HepG2 (cell line): ENCODE measurements around the gene IGFLR1. TPM values are rescaled to one million over a fixed set of nuclear protein-coding genes. Genes with fewer than 3 reads are reported as not detected.

Source experiments
- ATAC-seq: fragments of 200-7000 bp; cut with Tn5 transposase; 3 replicates; pipeline ENCODE4 v1.9.1; 2020; ENCODE audit warnings: mild to moderate bottlenecking, moderate library complexity
- BruUV-seq: library from RNA; stranded (reverse); fragments of 400-500 nt; replicated peaks from 2 replicates; lab custom pipeline; 2021; lab: Mats Ljungman, UMichigan
- CTCF ChIA-PET: fragments of 300-600 bp; formaldehyde crosslinking; extraction: SDS; loops from one replicate; lab custom pipeline; 2021; ENCODE audit warnings: low total read pairs, inconsistent platforms, low intra/inter-chr PET ratio; lab: Yijun Ruan, JAX
- POLR2A ChIA-PET: fragments of 350-600 bp; sonication (Branson Sonifier 250); formaldehyde crosslinking; loops from one replicate; lab custom pipeline; 2020; ENCODE audit warnings: antibody characterized with exemption, inconsistent platforms; lab: Yijun Ruan, JAX
- DNase-seq: peaks from one replicate; pipeline ENCODE4 v3.0.0-alpha.2; 2015; ENCODE audit warnings: low spot score
- FAIRE-seq: peaks from 3 replicates; lab custom pipeline; 2011; peaks lifted over from hg19 to GRCh38; lab: Jason Lieb, UNC
- H2AFZ ChIP-seq: one replicate; pipeline ENCODE4 v1.6.1; 2011; ENCODE audit warnings: low read length, inconsistent platforms
- H3K27ac ChIP-seq: fragments of 300-600 bp; 3 replicates; pipeline ENCODE4 v1.8.0; 2011; ENCODE audit warnings: mixed run types, mild to moderate bottlenecking, mixed read lengths, low read length, inconsistent platforms; ENCODE audit not compliant: insufficient read depth; ENCODE audit errors: extremely low read length
- H3K27me3 ChIP-seq, 2 experiments: fragments of 200-600 bp in 1 of 2; 2 replicates in 1 of 2; 3 replicates in 1 of 2; pipeline versions ENCODE4 v1.6.0 to v1.8.0; 2011; ENCODE audit warnings: low read length in 2 of 2, mild to moderate bottlenecking in 2 of 2, moderate library complexity in 2 of 2, inconsistent platforms in 1 of 2; ENCODE audit not compliant: insufficient read depth in 2 of 2, control insufficient read depth in 1 of 2
- H3K36me3 ChIP-seq, 2 experiments: fragments of 200-600 bp in 1 of 2; replicated peaks in 1 of 2; 2 replicates in 1 of 2; 3 replicates in 1 of 2; pipeline versions ENCODE4 v1.5.1 to v1.8.0; 2011; ENCODE audit warnings: low read length in 2 of 2, inconsistent platforms in 1 of 2; ENCODE audit not compliant: insufficient read depth in 2 of 2, control insufficient read depth in 1 of 2
- H3K4me1 ChIP-seq: 2 replicates; pipeline ENCODE4 v1.5.1; 2012; ENCODE audit warnings: low read length, inconsistent platforms; ENCODE audit not compliant: insufficient read depth
- H3K4me2 ChIP-seq: 2 replicates; pipeline ENCODE4 v1.6.0; 2011; ENCODE audit warnings: low read depth, low read length, inconsistent platforms
- H3K4me3 ChIP-seq, 3 experiments: fragments of 200-600 bp in 1 of 3; sonication (generic), shearing (Covaris generic) in 1 of 3; replicated peaks in 1 of 3; 2 replicates each; pipeline ENCODE4 v1.5.1; 2011 to 2016; ENCODE audit warnings: low read length in 3 of 3, inconsistent platforms in 2 of 3, low read depth in 2 of 3, mild to moderate bottlenecking in 2 of 3, control low read depth in 1 of 3, mixed read lengths in 1 of 3; ENCODE audit not compliant: insufficient read depth in 1 of 3
- H3K79me2 ChIP-seq: one replicate; pipeline ENCODE4 v1.6.1; 2011; ENCODE audit warnings: low read length, inconsistent platforms; ENCODE audit not compliant: insufficient read depth
- H3K9ac ChIP-seq: 2 replicates; pipeline ENCODE4 v1.6.0; 2011; ENCODE audit warnings: mild to moderate bottlenecking, low read depth, low read length, inconsistent platforms; ENCODE audit not compliant: insufficient read depth
- H3K9me3 ChIP-seq: 2 replicates; pipeline ENCODE4 v1.5.1; 2012; ENCODE audit warnings: mild to moderate bottlenecking, low read length
- H4K20me1 ChIP-seq: 2 replicates; pipeline ENCODE4 v1.6.0; 2011; ENCODE audit warnings: inconsistent platforms, mild to moderate bottlenecking, low read length, moderate library complexity; ENCODE audit not compliant: insufficient read depth
- AGO1 ChIP-seq: fragments of 200-400 bp; formaldehyde crosslinking; IDR thresholded peaks from 2 replicates; pipeline ENCODE4 v1.6.1; 2017; ENCODE audit warnings: mild to moderate bottlenecking, low read depth, low read length, moderate library complexity; ENCODE audit not compliant: poor library complexity, severe bottlenecking
- FOXO1 ChIP-seq: sonication (generic); formaldehyde crosslinking; IDR thresholded peaks from 2 replicates; pipeline ENCODE4 v1.4.0; 2020; ENCODE audit warnings: missing genetic modification reagents
- KDM6A ChIP-seq: IDR thresholded peaks from 2 replicates; pipeline ENCODE4 v1.6.1; 2016; ENCODE audit warnings: low read depth
- MAFF ChIP-seq: IDR thresholded peaks from 2 replicates; pipeline ENCODE4 v1.6.1; 2011; ENCODE audit warnings: low read depth, low read length, improper control_type of control experiment
- MAFK ChIP-seq, 2 experiments: IDR thresholded peaks in 1 of 2; conservative IDR thresholded peaks in 1 of 2; 2 replicates each; pipeline ENCODE4 v1.6.1; 2011; ENCODE audit warnings: improper control_type of control experiment in 2 of 2, low read length in 2 of 2
- MEIS2 ChIP-seq: sonication (generic); formaldehyde crosslinking; IDR thresholded peaks from 2 replicates; pipeline ENCODE4 v1.9.0; 2021; ENCODE audit warnings: mild to moderate bottlenecking, missing genetic modification reagents
- PLSCR1 ChIP-seq: sonication (generic); formaldehyde crosslinking; IDR thresholded peaks from 2 replicates; pipeline ENCODE4 v1.5.0; 2020; ENCODE audit warnings: missing genetic modification reagents, mild to moderate bottlenecking, borderline replicate concordance
- RXRB ChIP-seq: IDR thresholded peaks from 2 replicates; pipeline ENCODE4 v1.6.1; 2016; ENCODE audit warnings: borderline replicate concordance, missing genetic modification reagents, missing compliant biosample characterization
- TFDP2 ChIP-seq: sonication (generic); formaldehyde crosslinking; IDR thresholded peaks from 2 replicates; pipeline ENCODE4 v1.4.0; 2020; ENCODE audit warnings: missing genetic modification reagents
- WGBS: methylation state at CpG from one replicate; pipeline ENCODE4 v1.1.6; 2017; ENCODE audit warnings: low lambda C conversion rate; 5-methylcytosine and 5-hydroxymethylcytosine counted together
- in situ Hi-C: cut with HindIII; loops from 2 replicates; pipeline ENCODE4 v1.10.0; 2017; ENCODE audit warnings: low pct_unique_long_range_greater_than_20kb; ENCODE audit not compliant: extremely low pct_ligation_motif_present
- intact Hi-C: fragments of 100-400 bp; cut with micrococcal nuclease; formaldehyde crosslinking; loops from one replicate; pipeline ENCODE4 v1.10.0; 2022; ENCODE audit not compliant: unreplicated experiment
- polyA plus RNA-seq, 8 experiments: library from polyadenylated mRNA; depleted of rRNA in 3 of 8; stranded (reverse) in 7 of 8; unstranded in 1 of 8; fragments of >200 nt; fragmentation: Illumina TruSeq in 4 of 8; extraction: Trizol in 4 of 8; gene quantifications; 2 replicates each; pipeline versions ENCODE4 v1.2.1 to v1.2.3, GENCODE V29; 2011 to 2016; ENCODE audit warnings: low read depth in 4 of 8, missing spikeins in 1 of 8, mixed read lengths in 1 of 8; ENCODE audit not compliant: insufficient read depth in 1 of 8
- total RNA-seq, 5 experiments: library from RNA; depleted of rRNA; stranded (reverse); fragments of >200 nt; fragmentation: Illumina TruSeq; extraction: Trizol; gene quantifications; 2 replicates each; pipeline ENCODE4 v1.2.3, GENCODE V29; 2016; ENCODE audit warnings: low read depth in 1 of 5
- TF ChIP-seq, protein P1 (sequence below): sonication (generic); formaldehyde crosslinking; conservative IDR thresholded peaks from 2 replicates; pipeline ENCODE4 v1.4.0; 2020; ENCODE audit warnings: mild to moderate bottlenecking, missing genetic modification reagents, moderate library complexity

The IGFLR1 gene
- total and polyA plus RNA-seq, 2 of the 13 experiments (the other 11 are each of a cell fraction or from before 2014, with no cell fraction given), result 5.4 to 8.9 TPM

DNA sequence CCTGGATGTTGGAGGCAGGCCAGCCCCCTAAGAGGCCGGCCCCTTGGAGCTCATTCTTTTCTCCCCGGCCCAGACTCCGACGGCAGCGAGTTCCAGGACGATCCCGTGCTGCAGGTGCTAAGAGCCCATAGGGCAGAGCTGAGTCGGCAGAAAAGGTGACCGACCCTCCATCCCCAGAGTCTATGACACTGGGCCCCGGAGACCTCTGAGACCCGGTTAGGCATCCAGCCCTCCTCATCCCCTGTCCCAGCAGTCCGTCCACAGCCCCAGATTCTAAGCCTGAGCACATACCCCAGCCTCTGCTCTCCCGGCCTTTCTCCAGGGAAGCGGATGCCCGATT lies 25.8 kb upstream of the IGFLR1 start:
- ChIA-PET POLR2A (interaction anchor here (1.0 to 1.4 kb wide), 3 partner anchors 9 to 27 kb away, joined by 3 to 6 read pairs (median 4); partner anchors contain the start of gene LIN37), CTCF (no interaction called here)
- H3K9ac ChIP-seq, result no peak overlapping the region
- BruUV-seq, result no TSS peak
- no peaks in the 10 kb centered on the region for H3K9me3 ChIP-seq
- intact Hi-C loops (no loop called here), in situ Hi-C loops (no loop called here)
- peaks cover 20% of the 10 kb centered on the region; the same call in 1 of the 2 replicates for H3K4me1 ChIP-seq
- H2AFZ ChIP-seq, result no peak overlapping the region
- 97% methylated on average over 4 of the region's 15 CpGs for WGBS
- ATAC-seq, result peak; percentile 7; the same call in 2 of the 3 replicates
- H3K79me2 ChIP-seq, result no peaks in the 10 kb centered on the region
- FAIRE-seq, result no peak
- H4K20me1 ChIP-seq, result no peaks in the 10 kb centered on the region
- H3K27me3 ChIP-seq, result no peaks in the 10 kb centered on the region
- H3K27ac ChIP-seq, result peak overlapping the region; percentile 14
- DNase-seq, result no peak
- H3K4me3 ChIP-seq, result no peak overlapping the region
- peak; percentile 92 for TF ChIP-seq MAFK (conservative IDR thresholded peaks at IDR 0.05 in 1 of 2, IDR thresholded peaks at IDR 0.05 in 1 of 2; ENCODE audit: low read length in 2 of 2)
- no peak for TF ChIP-seq KDM6A (CRISPR knock-in tag)
- peak; percentile 85 for TF ChIP-seq MAFF
- peaks cover 3 to 8% of the 10 kb centered on the region in 2 experiments; a peak in 3 of 5 replicates for H3K36me3 ChIP-seq
- no peak overlapping the region for H3K4me2 ChIP-seq

DNA sequence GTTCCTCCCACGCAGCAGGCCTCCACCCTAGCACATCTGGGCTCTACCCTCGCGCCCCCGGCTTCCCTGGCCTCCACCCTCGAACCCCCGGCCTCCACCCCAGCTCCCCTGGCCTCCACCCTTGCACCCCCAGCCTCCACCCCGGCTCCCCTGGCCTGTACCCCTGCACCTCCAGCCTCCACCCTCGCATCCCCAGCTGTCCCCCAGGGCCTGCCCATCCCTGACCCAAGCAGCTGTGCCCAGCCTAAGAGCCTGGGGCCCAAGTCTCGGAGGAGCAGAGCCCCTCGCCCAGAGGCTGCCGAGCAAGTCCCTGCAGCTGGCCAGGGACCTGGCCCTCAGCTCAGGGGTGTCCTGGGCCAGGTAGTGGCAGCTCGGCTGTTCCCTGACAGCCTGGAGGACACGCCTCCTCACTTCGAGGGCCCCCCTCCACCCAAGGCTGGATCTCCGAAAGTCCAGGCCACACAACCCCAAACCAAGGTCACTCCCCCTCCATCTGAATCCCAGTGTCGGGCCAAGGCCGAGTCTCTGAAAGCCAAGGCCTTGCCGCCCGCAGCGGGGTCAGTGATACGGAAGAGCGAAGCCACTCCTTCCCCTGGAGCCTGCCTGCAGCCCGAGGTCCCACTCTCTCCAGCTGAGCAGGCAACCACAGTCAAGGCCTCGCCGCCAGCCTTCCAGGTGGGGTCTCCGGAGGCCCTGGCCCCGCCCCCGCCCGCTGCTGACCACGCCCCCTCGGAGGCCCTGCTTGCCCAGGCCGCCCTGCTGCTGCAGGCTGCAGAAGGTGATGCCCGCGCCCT lies 25.2 kb upstream of the IGFLR1 start:
- peaks cover 3 to 8% of the 10 kb centered on the region in 2 experiments; a peak in 3 of 5 replicates for H3K36me3 ChIP-seq
- FAIRE-seq, result no peak
- 87% methylated on average over 15 of the region's 34 CpGs for WGBS
- no peak overlapping the region for H3K4me3 ChIP-seq
- peak; percentile 90 for ATAC-seq
- no peaks in the 10 kb centered on the region for H4K20me1 ChIP-seq
- no peaks in the 10 kb centered on the region for H3K27me3 ChIP-seq
- H3K4me2 ChIP-seq, result no peak overlapping the region
- no peaks in the 10 kb centered on the region for H3K79me2 ChIP-seq
- CTCF ChIA-PET, result no interaction called here
- peak overlapping the region; percentile 14 for H3K27ac ChIP-seq
- no peak overlapping the region for H3K9ac ChIP-seq
- in situ Hi-C loops (no loop called here), intact Hi-C loops (no loop called here)
- DNase-seq, result peak; percentile 43
- no peaks in the 10 kb centered on the region for H3K9me3 ChIP-seq
- peaks cover 20% of the 10 kb centered on the region; the same call in 1 of the 2 replicates for H3K4me1 ChIP-seq
- no TSS peak for BruUV-seq
- H2AFZ ChIP-seq, result no peak overlapping the region
- POLR2A ChIA-PET, result interaction anchor here (1.0 to 1.1 kb wide), 3 partner anchors 9 to 19 kb away, joined by 3 to 6 read pairs (median 3); partner anchors contain the start of gene LIN37
- TF ChIP-seq FOXO1 (0 out of 2 replicates have a peak, but pooled peaks have one; percentile 10), TFDP2 (0 out of 2 replicates have a peak, but pooled peaks have one; percentile 21), AGO1 (no peak), MEIS2 (CRISPR knock-in tag) (peak; percentile 28; the same call in 1 of the 2 replicates), RXRB (CRISPR knock-in tag) (peak; percentile 45; the same call in 1 of the 2 replicates), PLSCR1 (no peak)
- TF ChIP-seq, protein P1, sequence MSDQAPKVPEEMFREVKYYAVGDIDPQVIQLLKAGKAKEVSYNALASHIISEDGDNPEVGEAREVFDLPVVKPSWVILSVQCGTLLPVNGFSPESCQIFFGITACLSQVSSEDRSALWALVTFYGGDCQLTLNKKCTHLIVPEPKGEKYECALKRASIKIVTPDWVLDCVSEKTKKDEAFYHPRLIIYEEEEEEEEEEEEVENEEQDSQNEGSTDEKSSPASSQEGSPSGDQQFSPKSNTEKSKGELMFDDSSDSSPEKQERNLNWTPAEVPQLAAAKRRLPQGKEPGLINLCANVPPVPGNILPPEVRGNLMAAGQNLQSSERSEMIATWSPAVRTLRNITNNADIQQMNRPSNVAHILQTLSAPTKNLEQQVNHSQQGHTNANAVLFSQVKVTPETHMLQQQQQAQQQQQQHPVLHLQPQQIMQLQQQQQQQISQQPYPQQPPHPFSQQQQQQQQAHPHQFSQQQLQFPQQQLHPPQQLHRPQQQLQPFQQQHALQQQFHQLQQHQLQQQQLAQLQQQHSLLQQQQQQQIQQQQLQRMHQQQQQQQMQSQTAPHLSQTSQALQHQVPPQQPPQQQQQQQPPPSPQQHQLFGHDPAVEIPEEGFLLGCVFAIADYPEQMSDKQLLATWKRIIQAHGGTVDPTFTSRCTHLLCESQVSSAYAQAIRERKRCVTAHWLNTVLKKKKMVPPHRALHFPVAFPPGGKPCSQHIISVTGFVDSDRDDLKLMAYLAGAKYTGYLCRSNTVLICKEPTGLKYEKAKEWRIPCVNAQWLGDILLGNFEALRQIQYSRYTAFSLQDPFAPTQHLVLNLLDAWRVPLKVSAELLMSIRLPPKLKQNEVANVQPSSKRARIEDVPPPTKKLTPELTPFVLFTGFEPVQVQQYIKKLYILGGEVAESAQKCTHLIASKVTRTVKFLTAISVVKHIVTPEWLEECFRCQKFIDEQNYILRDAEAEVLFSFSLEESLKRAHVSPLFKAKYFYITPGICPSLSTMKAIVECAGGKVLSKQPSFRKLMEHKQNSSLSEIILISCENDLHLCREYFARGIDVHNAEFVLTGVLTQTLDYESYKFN (CRISPR knock-in tag), result peak; percentile 66
